ENCODE measurements around the gene RNF11. TPM values are rescaled to one million over a fixed set of nuclear protein-coding genes. Genes with fewer than 3 reads are reported as not detected.
"Not testable (repeated sequence)": the region's sequence is repeated elsewhere in the genome, so short reads cannot be mapped to it uniquely, and the experiment has no call there.

Gene RNF11
- total RNA-seq, 2 experiments from 2014 or later = 36.2 to 37.5 TPM

GRCh38 chr1:51217101-51217500 is 19.0 kb upstream of the RNF11 start:
- no peaks in the 10 kb centered on the region for H3K9me3 Mint-ChIP-seq
- no peaks in the 10 kb centered on the region for H3K36me3 Mint-ChIP-seq
- POLR2A ChIA-PET = interaction anchor here (1.3 kb wide), 1 partner anchor 19 kb away, joined by 5 read pairs; the partner anchor contains the start of gene RNF11
- ATAC-seq (ENCODE audit: low read depth) (no peak), DNase-seq (no peak)
- H3K4me1 Mint-ChIP-seq = peaks cover 25% of the 10 kb centered on the region
- H3K27ac Mint-ChIP-seq = no peak overlapping the region
- no peak overlapping the region for H3K4me3 Mint-ChIP-seq
- no peaks in the 10 kb centered on the region for H3K27me3 Mint-ChIP-seq

- Mint-ChIP-seq H3K27ac (no peak overlapping the region), H3K27me3 (peaks cover 6% of the 10 kb centered on the region), H3K36me3 (no peaks in the 10 kb centered on the region), H3K9me3 (no peaks in the 10 kb centered on the region), H3K4me1 (peaks cover 25% of the 10 kb centered on the region), H3K4me3 (no peak overlapping the region)
- POLR2A ChIA-PET = no interaction called here
- DNase-seq (no peak), ATAC-seq (ENCODE audit: low read depth) (no peak)
These were observed 17.5 kb upstream of the RNF11 start for GRCh38 chr1:51218570-51218969.

- no peak overlapping the region for H3K27ac Mint-ChIP-seq
- no peak overlapping the region for H3K4me3 Mint-ChIP-seq
- DNase-seq (no peak), ATAC-seq (ENCODE audit: low read depth) (no peak)
- H3K9me3 Mint-ChIP-seq = no peaks in the 10 kb centered on the region
- peaks cover 23% of the 10 kb centered on the region for H3K4me1 Mint-ChIP-seq
- POLR2A ChIA-PET = no interaction called here
- no peaks in the 10 kb centered on the region for H3K36me3 Mint-ChIP-seq
- H3K27me3 Mint-ChIP-seq = peaks cover 8% of the 10 kb centered on the region
These were observed 17.1 kb upstream of the RNF11 start for GRCh38 chr1:51219022-51219421.

GRCh38 chr1:51221529-51221928 is 14.5 kb upstream of the RNF11 start:
- H3K27ac Mint-ChIP-seq; H3K27me3 Mint-ChIP-seq; H3K36me3 Mint-ChIP-seq; ATAC-seq (ENCODE audit: low read depth); H3K4me3 Mint-ChIP-seq; POLR2A ChIA-PET; DNase-seq; H3K4me1 Mint-ChIP-seq; H3K9me3 Mint-ChIP-seq: not testable (repeated sequence)

GRCh38 chr1:51222136-51222787 is 13.8 kb upstream of the RNF11 start:
- ATAC-seq (ENCODE audit: low read depth) = no peak
- H3K9me3 Mint-ChIP-seq = no peaks in the 10 kb centered on the region
- DNase-seq = no peak
- no peak overlapping the region for H3K4me3 Mint-ChIP-seq
- no peak overlapping the region for H3K27ac Mint-ChIP-seq
- H3K27me3 Mint-ChIP-seq = peaks cover 8% of the 10 kb centered on the region
- H3K36me3 Mint-ChIP-seq = no peaks in the 10 kb centered on the region
- H3K4me1 Mint-ChIP-seq = peaks cover 3% of the 10 kb centered on the region
- POLR2A ChIA-PET = no interaction called here

- peaks cover 8% of the 10 kb centered on the region for H3K27me3 Mint-ChIP-seq
- POLR2A ChIA-PET = no interaction called here
- no peak for DNase-seq
- H3K36me3 Mint-ChIP-seq = no peaks in the 10 kb centered on the region
- no peak overlapping the region for H3K4me3 Mint-ChIP-seq
- ATAC-seq (ENCODE audit: low read depth) = no peak
- peaks cover 3% of the 10 kb centered on the region for H3K4me1 Mint-ChIP-seq
- H3K9me3 Mint-ChIP-seq = no peaks in the 10 kb centered on the region
- H3K27ac Mint-ChIP-seq = no peak overlapping the region
These were observed 13.3 kb upstream of the RNF11 start for GRCh38 chr1:51222809-51223208.

- H3K9me3 Mint-ChIP-seq = no peaks in the 10 kb centered on the region
- no peak for ATAC-seq (ENCODE audit: low read depth)
- peaks cover 9% of the 10 kb centered on the region for H3K27me3 Mint-ChIP-seq
- no peaks in the 10 kb centered on the region for H3K36me3 Mint-ChIP-seq
- no peak overlapping the region for H3K4me3 Mint-ChIP-seq
- peaks cover 3% of the 10 kb centered on the region for H3K4me1 Mint-ChIP-seq
- no peak for DNase-seq
- POLR2A ChIA-PET = no interaction called here
- no peak overlapping the region for H3K27ac Mint-ChIP-seq
These were observed 11.8 kb upstream of the RNF11 start for GRCh38 chr1:51224255-51224654.

GRCh38 chr1:51227231-51227960 is 8.7 kb upstream of the RNF11 start:
- H3K9me3 Mint-ChIP-seq; DNase-seq; ATAC-seq (ENCODE audit: low read depth); POLR2A ChIA-PET; H3K27ac Mint-ChIP-seq; H3K4me1 Mint-ChIP-seq; H3K36me3 Mint-ChIP-seq; H3K27me3 Mint-ChIP-seq; H3K4me3 Mint-ChIP-seq: not testable (repeated sequence)

GRCh38 chr1:51228471-51228870 is 7.6 kb upstream of the RNF11 start:
- POLR2A ChIA-PET; DNase-seq; H3K27me3 Mint-ChIP-seq; H3K4me3 Mint-ChIP-seq; H3K4me1 Mint-ChIP-seq; H3K36me3 Mint-ChIP-seq; H3K27ac Mint-ChIP-seq; ATAC-seq (ENCODE audit: low read depth); H3K9me3 Mint-ChIP-seq: not testable (repeated sequence)

- POLR2A ChIA-PET = no interaction called here
- DNase-seq = no peak
- ATAC-seq (ENCODE audit: low read depth) = no peak
- Mint-ChIP-seq H3K4me3 (no peak overlapping the region), H3K27ac (no peak overlapping the region), H3K9me3 (no peaks in the 10 kb centered on the region), H3K36me3 (no peaks in the 10 kb centered on the region), H3K27me3 (peaks cover 1% of the 10 kb centered on the region), H3K4me1 (peaks cover 11% of the 10 kb centered on the region)
These were observed 5.5 kb upstream of the RNF11 start for GRCh38 chr1:51230501-51231078.

GRCh38 chr1:51231120-51231519 is 5.0 kb upstream of the RNF11 start:
- H3K9me3 Mint-ChIP-seq = no peaks in the 10 kb centered on the region
- DNase-seq (no peak), ATAC-seq (ENCODE audit: low read depth) (no peak)
- peaks cover 1% of the 10 kb centered on the region for H3K36me3 Mint-ChIP-seq
- peaks cover 15% of the 10 kb centered on the region for H3K4me1 Mint-ChIP-seq
- H3K27ac Mint-ChIP-seq = no peak overlapping the region
- POLR2A ChIA-PET = no interaction called here
- no peak overlapping the region for H3K4me3 Mint-ChIP-seq
- H3K27me3 Mint-ChIP-seq = peaks cover 1% of the 10 kb centered on the region

GRCh38 chr1:51231896-51232295 is 4.2 kb upstream of the RNF11 start:
- no peak overlapping the region for H3K4me3 Mint-ChIP-seq
- no peak for DNase-seq
- H3K4me1 Mint-ChIP-seq = peaks cover 15% of the 10 kb centered on the region
- peaks cover 1% of the 10 kb centered on the region for H3K27me3 Mint-ChIP-seq
- no peak for ATAC-seq (ENCODE audit: low read depth)
- no peaks in the 10 kb centered on the region for H3K9me3 Mint-ChIP-seq
- POLR2A ChIA-PET = no interaction called here
- H3K36me3 Mint-ChIP-seq = peaks cover 1% of the 10 kb centered on the region
- no peak overlapping the region for H3K27ac Mint-ChIP-seq

GRCh38 chr1:51234236-51234635 is 1.8 kb upstream of the RNF11 start:
- ATAC-seq (ENCODE audit: low read depth); POLR2A ChIA-PET; DNase-seq; H3K27me3 Mint-ChIP-seq; H3K9me3 Mint-ChIP-seq; H3K4me3 Mint-ChIP-seq; H3K27ac Mint-ChIP-seq; H3K36me3 Mint-ChIP-seq: not testable (repeated sequence)
- H3K4me1 Mint-ChIP-seq = peaks cover 17% of the 10 kb centered on the region

Measured in activated naive CD8-positive, alpha-beta T cell treated with anti-CD3 and anti-CD28 coated beads, Interleukin-2, amount 10 ng/mL, durations not matched to agents 7 days and 5 days (primary cell).